Measurements from ENCODE around the gene CFAP46.

Gene CFAP46

DNA sequence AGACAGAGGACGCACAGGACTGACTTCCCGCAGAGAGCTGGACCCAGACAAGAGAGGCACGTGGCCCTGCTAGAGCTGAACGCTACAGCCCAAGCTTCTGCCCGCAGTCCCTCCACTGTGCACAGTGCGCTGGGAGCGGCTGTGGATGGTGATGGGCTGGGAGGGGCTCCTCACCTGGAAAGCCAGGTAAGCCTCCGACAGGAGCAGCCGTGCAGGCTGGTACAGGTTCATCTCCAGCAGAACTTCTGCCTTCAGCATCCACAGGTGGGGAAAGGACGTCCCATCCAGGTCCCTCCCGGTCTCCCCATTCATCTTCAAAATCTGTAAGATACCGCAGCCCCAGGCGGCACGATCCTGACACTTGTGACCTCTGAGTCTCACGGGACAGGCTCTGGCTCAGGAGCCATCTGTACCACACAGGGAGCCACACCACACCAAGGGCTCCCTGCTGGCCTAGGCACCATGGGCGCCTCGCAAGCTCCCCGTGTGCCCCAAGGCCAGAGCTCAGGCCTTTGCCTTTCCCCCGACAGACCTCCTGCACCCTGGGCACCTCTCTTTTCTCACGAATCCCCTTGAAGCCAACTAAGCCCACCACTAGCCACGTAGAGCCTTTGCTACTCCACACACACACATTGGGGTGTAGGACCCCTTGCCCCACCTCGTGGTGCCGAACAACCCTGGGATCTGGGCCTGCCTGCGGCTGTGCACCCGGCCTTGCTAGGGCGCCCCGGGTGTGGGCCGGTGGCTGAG lies 76.3 kb downstream of the CFAP46 start:
- H3K9me3 ChIP-seq (ENCODE audit: insufficient read depth, low read length, severe bottlenecking): no peaks in the 10 kb centered on the region
- H3K9ac ChIP-seq (ENCODE audit: low read depth, low read length): no peak overlapping the region
- no peaks in the 10 kb centered on the region for H3K79me2 ChIP-seq (ENCODE audit: insufficient read depth, low read length)
- no peak for TF ChIP-seq EZH2 (IDR thresholded peaks at IDR 0.05; ENCODE audit: borderline replicate concordance, low read depth, low read length, severe bottlenecking)
- TF ChIP-seq, protein P1, sequence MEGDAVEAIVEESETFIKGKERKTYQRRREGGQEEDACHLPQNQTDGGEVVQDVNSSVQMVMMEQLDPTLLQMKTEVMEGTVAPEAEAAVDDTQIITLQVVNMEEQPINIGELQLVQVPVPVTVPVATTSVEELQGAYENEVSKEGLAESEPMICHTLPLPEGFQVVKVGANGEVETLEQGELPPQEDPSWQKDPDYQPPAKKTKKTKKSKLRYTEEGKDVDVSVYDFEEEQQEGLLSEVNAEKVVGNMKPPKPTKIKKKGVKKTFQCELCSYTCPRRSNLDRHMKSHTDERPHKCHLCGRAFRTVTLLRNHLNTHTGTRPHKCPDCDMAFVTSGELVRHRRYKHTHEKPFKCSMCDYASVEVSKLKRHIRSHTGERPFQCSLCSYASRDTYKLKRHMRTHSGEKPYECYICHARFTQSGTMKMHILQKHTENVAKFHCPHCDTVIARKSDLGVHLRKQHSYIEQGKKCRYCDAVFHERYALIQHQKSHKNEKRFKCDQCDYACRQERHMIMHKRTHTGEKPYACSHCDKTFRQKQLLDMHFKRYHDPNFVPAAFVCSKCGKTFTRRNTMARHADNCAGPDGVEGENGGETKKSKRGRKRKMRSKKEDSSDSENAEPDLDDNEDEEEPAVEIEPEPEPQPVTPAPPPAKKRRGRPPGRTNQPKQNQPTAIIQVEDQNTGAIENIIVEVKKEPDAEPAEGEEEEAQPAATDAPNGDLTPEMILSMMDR (IDR thresholded peaks at IDR 0.05; ENCODE audit: borderline replicate concordance, extremely low read depth, low read length, poor library complexity, severe bottlenecking): no peak
- no peaks in the 10 kb centered on the region for H3K27me3 ChIP-seq (ENCODE audit: insufficient read depth, low read length, poor library complexity)
- H3K36me3 ChIP-seq (ENCODE audit: insufficient read depth, low read length): no peaks in the 10 kb centered on the region
- ATAC-seq (ENCODE audit: insufficient read depth, low read depth): no peak
- no peak overlapping the region for H2AFZ ChIP-seq (ENCODE audit: low read depth, low read length)
- no peak overlapping the region for H3K27ac ChIP-seq (ENCODE audit: low read length)
- H3K4me1 ChIP-seq (ENCODE audit: insufficient read depth, low read length): peaks cover 28% of the 10 kb centered on the region
- H4K20me1 ChIP-seq (ENCODE audit: insufficient read depth, low read length): peaks cover 8% of the 10 kb centered on the region
- no peak overlapping the region for H3K4me3 ChIP-seq (ENCODE audit: low read depth in 1 of 2, low read length in 2 of 2)
- no peak overlapping the region for H3K4me2 ChIP-seq (ENCODE audit: insufficient read depth, low read length)
- DNase-seq: no peak

GRCh38 chr10:132865171-132865631 lies 77.2 kb downstream of the CFAP46 start:
- DNase-seq (peak; percentile 40), ATAC-seq (ENCODE audit: insufficient read depth, low read depth) (peak; percentile 64)
- no peaks in the 10 kb centered on the region for H3K9me3 ChIP-seq (ENCODE audit: insufficient read depth, low read length, severe bottlenecking)
- H3K4me3 ChIP-seq (ENCODE audit: low read depth in 1 of 2, low read length in 2 of 2): no peak overlapping the region
- H3K79me2 ChIP-seq (ENCODE audit: insufficient read depth, low read length): no peaks in the 10 kb centered on the region
- no peak overlapping the region for H3K4me2 ChIP-seq (ENCODE audit: insufficient read depth, low read length)
- no peak overlapping the region for H3K27ac ChIP-seq (ENCODE audit: low read length)
- no peak for TF ChIP-seq EZH2 (IDR thresholded peaks at IDR 0.05; ENCODE audit: borderline replicate concordance, low read depth, low read length, severe bottlenecking)
- TF ChIP-seq, protein P1 (IDR thresholded peaks at IDR 0.05; ENCODE audit: borderline replicate concordance, extremely low read depth, low read length, poor library complexity, severe bottlenecking): no peak
- H3K36me3 ChIP-seq (ENCODE audit: insufficient read depth, low read length): no peaks in the 10 kb centered on the region
- no peak overlapping the region for H2AFZ ChIP-seq (ENCODE audit: low read depth, low read length)
- H4K20me1 ChIP-seq (ENCODE audit: insufficient read depth, low read length): peaks cover 8% of the 10 kb centered on the region
- H3K4me1 ChIP-seq (ENCODE audit: insufficient read depth, low read length): peaks cover 28% of the 10 kb centered on the region
- no peaks in the 10 kb centered on the region for H3K27me3 ChIP-seq (ENCODE audit: insufficient read depth, low read length, poor library complexity)
- no peak overlapping the region for H3K9ac ChIP-seq (ENCODE audit: low read depth, low read length)

GRCh38 chr10:132862485-132863420 lies 79.6 kb downstream of the CFAP46 start:
- peak; percentile 72 for ATAC-seq (ENCODE audit: insufficient read depth, low read depth)
- Histone ChIP-seq H3K9ac (ENCODE audit: low read depth, low read length) (no peak overlapping the region), H2AFZ (ENCODE audit: low read depth, low read length) (peak overlapping the region; percentile 68), H3K36me3 (ENCODE audit: insufficient read depth, low read length) (no peaks in the 10 kb centered on the region), H3K4me3 (ENCODE audit: low read depth in 1 of 2, low read length in 2 of 2) (no peak overlapping the region), H3K79me2 (ENCODE audit: insufficient read depth, low read length) (no peaks in the 10 kb centered on the region), H3K9me3 (ENCODE audit: insufficient read depth, low read length, severe bottlenecking) (no peaks in the 10 kb centered on the region), H3K4me2 (ENCODE audit: insufficient read depth, low read length) (peak overlapping the region; percentile 30), H3K4me1 (ENCODE audit: insufficient read depth, low read length) (peaks cover 28% of the 10 kb centered on the region), H3K27ac (ENCODE audit: low read length) (peak overlapping the region; percentile 36), H3K27me3 (ENCODE audit: insufficient read depth, low read length, poor library complexity) (no peaks in the 10 kb centered on the region), H4K20me1 (ENCODE audit: insufficient read depth, low read length) (peaks cover 8% of the 10 kb centered on the region)
- peak; percentile 54 for DNase-seq
- no peak for TF ChIP-seq EZH2 (IDR thresholded peaks at IDR 0.05; ENCODE audit: borderline replicate concordance, low read depth, low read length, severe bottlenecking)
- TF ChIP-seq, protein P1 (IDR thresholded peaks at IDR 0.05; ENCODE audit: borderline replicate concordance, extremely low read depth, low read length, poor library complexity, severe bottlenecking): no peak
